Neuronal stem cell (in vitro differentiated cells): Measurements from ENCODE around the gene PRICKLE3.
A peak's percentile ranks its signal among the peaks of the same experiment; 100 is the strongest.

Source experiments
- DNase-seq: peaks from one replicate; pipeline ENCODE4 v3.0.0-alpha.2; 2013; ENCODE audit warnings: low spot score
- H2AFZ ChIP-seq: one replicate; pipeline ENCODE4 v1.6.1; 2013; ENCODE audit warnings: mild to moderate bottlenecking, low read length, inconsistent platforms
- H2AK5ac ChIP-seq: 2 replicates; pipeline ENCODE4 v1.6.1; 2013; ENCODE audit warnings: low read depth, mild to moderate bottlenecking, inconsistent platforms, low read length, moderate library complexity, mixed read lengths
- H2BK120ac ChIP-seq: 2 replicates; pipeline ENCODE4 v1.6.1; 2013; ENCODE audit warnings: low read depth, mild to moderate bottlenecking, inconsistent platforms, low read length, moderate library complexity, mixed read lengths
- H2BK12ac ChIP-seq: one replicate; pipeline ENCODE4 v1.6.1; 2013; ENCODE audit warnings: low read length, inconsistent platforms
- H2BK15ac ChIP-seq: 2 replicates; pipeline ENCODE4 v1.6.1; 2013; ENCODE audit warnings: mild to moderate bottlenecking, low read length, inconsistent platforms, mixed read lengths
- H2BK5ac ChIP-seq: one replicate; pipeline ENCODE4 v1.6.1; 2013; ENCODE audit warnings: inconsistent platforms, mild to moderate bottlenecking, low read length, moderate library complexity
- H3K14ac ChIP-seq: one replicate; pipeline ENCODE4 v1.6.1; 2013; ENCODE audit warnings: low read length, inconsistent platforms
- H3K18ac ChIP-seq: 2 replicates; pipeline ENCODE4 v1.6.1; 2013; ENCODE audit warnings: low read length, inconsistent platforms
- H3K23ac ChIP-seq: 2 replicates; pipeline ENCODE4 v1.6.1; 2013; ENCODE audit warnings: low read depth, mild to moderate bottlenecking, mixed read lengths, low read length, inconsistent platforms; ENCODE audit not compliant: poor library complexity
- H3K27ac ChIP-seq: replicated peaks from 3 replicates; pipeline ENCODE4 v1.5.1; 2013; ENCODE audit warnings: low read length, inconsistent platforms
- H3K27me3 ChIP-seq, 3 experiments: 2 replicates each; pipeline ENCODE4 v1.6.1; 2013; ENCODE audit warnings: low read length in 3 of 3, mild to moderate bottlenecking in 2 of 3, inconsistent platforms in 1 of 3, low read depth in 1 of 3, mixed read lengths in 1 of 3, moderate library complexity in 1 of 3; ENCODE audit not compliant: control insufficient read depth in 3 of 3, insufficient read depth in 3 of 3
- H3K36me3 ChIP-seq, 2 donors: replicated peaks in 1 of 2; 2 replicates each; pipeline ENCODE4 v1.6.1; 2013; ENCODE audit warnings: low read length in 2 of 2; ENCODE audit not compliant: control insufficient read depth in 2 of 2, insufficient read depth in 2 of 2
- H3K4ac ChIP-seq: 2 replicates; pipeline ENCODE4 v1.6.1; 2013; ENCODE audit warnings: inconsistent platforms, mild to moderate bottlenecking, low read length, moderate library complexity
- H3K4me1 ChIP-seq, 2 donors: 1 replicate in 1 of 2; 2 replicates in 1 of 2; pipeline ENCODE4 v1.6.1; 2013; ENCODE audit warnings: low read length in 2 of 2, low read depth in 1 of 2; ENCODE audit not compliant: control insufficient read depth in 2 of 2, insufficient read depth in 1 of 2
- H3K4me2 ChIP-seq: one replicate; pipeline ENCODE4 v1.6.1; 2013; ENCODE audit warnings: mild to moderate bottlenecking, low read length, inconsistent platforms; ENCODE audit not compliant: insufficient read depth, poor library complexity, severe bottlenecking
- H3K4me3 ChIP-seq, 2 donors: 2 replicates each; pipeline ENCODE4 v1.5.1; 2013; ENCODE audit warnings: low read length in 2 of 2, mild to moderate bottlenecking in 2 of 2, inconsistent platforms in 1 of 2, moderate library complexity in 1 of 2
- H3K79me1 ChIP-seq: one replicate; pipeline ENCODE4 v1.6.1; 2013; ENCODE audit warnings: low read depth, mild to moderate bottlenecking, inconsistent platforms, low read length, moderate library complexity
- H3K9ac ChIP-seq: one replicate; pipeline ENCODE4 v1.6.1; 2013; ENCODE audit warnings: mild to moderate bottlenecking, low read depth, low read length, inconsistent platforms; ENCODE audit not compliant: poor library complexity
- H3K9me3 ChIP-seq, 2 donors: replicated peaks in 1 of 2; 2 replicates each; pipeline versions ENCODE3 to v1.6.1; 2013; ENCODE audit warnings: low read length in 2 of 2, mild to moderate bottlenecking in 2 of 2, inconsistent platforms in 1 of 2, low read depth in 1 of 2, mixed read lengths in 1 of 2, moderate library complexity in 1 of 2; ENCODE audit not compliant: control insufficient read depth in 2 of 2, insufficient read depth in 1 of 2
- H4K8ac ChIP-seq: one replicate; pipeline ENCODE4 v1.6.1; 2013; ENCODE audit warnings: low read depth, mild to moderate bottlenecking, inconsistent platforms, low read length, moderate library complexity
- H4K91ac ChIP-seq: one replicate; pipeline ENCODE4 v1.6.1; 2013; ENCODE audit warnings: low read length, low read depth, mild to moderate bottlenecking, inconsistent platforms; ENCODE audit not compliant: poor library complexity
- WGBS, 2 donors: extraction: QIAGEN DNeasy Blood & Tissue Kit; methylation state at CpG; one replicate each; pipeline ENCODE4 v1.1.7; 2013; ENCODE audit warnings: missing lambda C conversion rate in 2 of 2, mixed read lengths in 1 of 2; ENCODE audit not compliant: insufficient read length in 2 of 2, insufficient replicate concordance in 1 of 2; ENCODE audit errors: extremely low coverage in 2 of 2; 5-methylcytosine and 5-hydroxymethylcytosine counted together

Gene PRICKLE3

GRCh38 chrX:49232525-49232924 is 46.4 kb upstream of the PRICKLE3 start:
- H3K36me3 ChIP-seq = no peaks in the 10 kb centered on the region
- H3K4ac ChIP-seq = no peak overlapping the region
- H3K79me1 ChIP-seq = no peaks in the 10 kb centered on the region
- H3K9ac ChIP-seq = no peak overlapping the region
- H3K18ac ChIP-seq = no peak overlapping the region
- no peak overlapping the region for H4K8ac ChIP-seq
- H2BK15ac ChIP-seq = no peak overlapping the region
- no peak overlapping the region for H2BK12ac ChIP-seq
- H4K91ac ChIP-seq = no peak overlapping the region
- no peak overlapping the region for H2BK120ac ChIP-seq
- no peak overlapping the region for H2BK5ac ChIP-seq
- no peak overlapping the region for H3K4me2 ChIP-seq
- H3K27me3 ChIP-seq = no peaks in the 10 kb centered on the region
- no peak overlapping the region for H3K27ac ChIP-seq
- H2AK5ac ChIP-seq = no peak overlapping the region
- no CpG with 5 or more reads among the region's 2 CpGs for WGBS, 2 donors
- no peaks in the 10 kb centered on the region for H3K9me3 ChIP-seq
- peaks cover 0 to 4% of the 10 kb centered on the region in 2 donors for H3K4me1 ChIP-seq
- H3K14ac ChIP-seq = no peak overlapping the region
- DNase-seq = no peak
- no peak overlapping the region for H3K4me3 ChIP-seq
- H2AFZ ChIP-seq = no peak overlapping the region
- H3K23ac ChIP-seq = no peak overlapping the region

GRCh38 chrX:49231333-49232000 is 45.3 kb upstream of the PRICKLE3 start:
- no peak overlapping the region for H2BK15ac ChIP-seq
- no peak overlapping the region for H2BK5ac ChIP-seq
- H3K9me3 ChIP-seq = no peaks in the 10 kb centered on the region
- H3K4ac ChIP-seq = no peak overlapping the region
- H3K79me1 ChIP-seq = no peaks in the 10 kb centered on the region
- H3K36me3 ChIP-seq = no peaks in the 10 kb centered on the region
- H3K18ac ChIP-seq = peak overlapping the region; percentile 38
- no peak overlapping the region for H2BK12ac ChIP-seq
- H4K91ac ChIP-seq = no peak overlapping the region
- no peak overlapping the region for H3K9ac ChIP-seq
- no peak overlapping the region for H4K8ac ChIP-seq
- H3K23ac ChIP-seq = no peak overlapping the region
- no peak for DNase-seq
- no peaks in the 10 kb centered on the region for H3K27me3 ChIP-seq
- H3K4me1 ChIP-seq = peaks cover 0 to 4% of the 10 kb centered on the region in 2 donors
- no peak overlapping the region for H3K27ac ChIP-seq
- no peak overlapping the region for H2AFZ ChIP-seq
- no CpG with 5 or more reads among the region's 10 CpGs for WGBS, 2 donors
- H3K14ac ChIP-seq = no peak overlapping the region
- H3K4me2 ChIP-seq = no peak overlapping the region
- no peak overlapping the region for H2BK120ac ChIP-seq
- no peak overlapping the region for H3K4me3 ChIP-seq
- H2AK5ac ChIP-seq = peak overlapping the region; percentile 70

DNA sequence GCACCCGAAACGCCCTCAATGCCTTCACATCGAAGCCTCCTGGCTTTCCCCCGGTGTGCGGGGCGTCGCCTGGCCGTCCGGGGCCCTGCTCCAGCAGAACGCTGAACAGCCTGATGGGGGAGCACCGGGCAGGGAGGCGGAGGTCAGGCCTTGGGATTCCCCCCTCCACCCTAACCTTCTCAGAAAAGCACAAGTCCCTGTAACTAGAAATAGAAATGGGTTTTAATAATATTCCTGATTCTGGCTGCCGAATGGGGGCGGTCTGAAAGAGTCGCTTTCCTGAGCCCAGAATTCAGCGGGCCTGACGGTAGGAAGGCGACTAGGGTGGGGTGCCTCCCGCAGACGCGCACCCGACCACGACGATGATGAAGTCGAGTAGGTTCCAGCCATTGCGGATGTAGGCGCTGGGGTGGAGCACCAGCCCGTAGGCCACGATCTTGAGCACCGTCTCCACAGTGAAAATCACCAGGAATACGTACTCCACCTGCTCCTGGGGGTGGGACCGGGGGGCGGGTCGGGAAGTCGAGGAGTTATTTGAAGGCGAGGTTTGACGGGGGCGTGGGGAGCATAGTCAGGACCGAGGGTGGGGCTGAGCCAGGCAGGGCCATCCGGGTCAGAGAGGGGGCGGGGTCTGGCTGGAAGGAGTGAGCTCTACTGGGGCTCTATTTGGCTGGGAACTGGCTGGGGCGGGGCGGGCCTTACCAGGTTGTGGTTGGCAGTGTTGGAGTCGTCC is 44.5 kb upstream of the PRICKLE3 start:
- Histone ChIP-seq H3K9me3 (no peaks in the 10 kb centered on the region), H2BK5ac (no peak overlapping the region), H4K91ac (no peak overlapping the region), H3K9ac (peak overlapping the region; percentile 70), H4K8ac (peak overlapping the region; percentile 43), H2BK12ac (peak overlapping the region; percentile 10), H3K79me1 (no peaks in the 10 kb centered on the region), H2BK120ac (no peak overlapping the region), H3K4me1 (peaks cover 0 to 4% of the 10 kb centered on the region in 2 donors), H3K4me3 (peak overlapping the region in 1 of 2 donors; percentile 78), H3K4ac (no peak overlapping the region), H3K14ac (no peak overlapping the region), H3K23ac (no peak overlapping the region), H3K27ac (no peak overlapping the region), H3K36me3 (no peaks in the 10 kb centered on the region), H2AK5ac (no peak overlapping the region), H3K27me3 (no peaks in the 10 kb centered on the region), H2BK15ac (no peak overlapping the region), H2AFZ (peak overlapping the region; percentile 74), H3K18ac (peak overlapping the region; percentile 76), H3K4me2 (peak overlapping the region; percentile 62)
- WGBS, 2 donors = no CpG with 5 or more reads among the region's 44 CpGs
- peak; percentile 26 for DNase-seq

DNA sequence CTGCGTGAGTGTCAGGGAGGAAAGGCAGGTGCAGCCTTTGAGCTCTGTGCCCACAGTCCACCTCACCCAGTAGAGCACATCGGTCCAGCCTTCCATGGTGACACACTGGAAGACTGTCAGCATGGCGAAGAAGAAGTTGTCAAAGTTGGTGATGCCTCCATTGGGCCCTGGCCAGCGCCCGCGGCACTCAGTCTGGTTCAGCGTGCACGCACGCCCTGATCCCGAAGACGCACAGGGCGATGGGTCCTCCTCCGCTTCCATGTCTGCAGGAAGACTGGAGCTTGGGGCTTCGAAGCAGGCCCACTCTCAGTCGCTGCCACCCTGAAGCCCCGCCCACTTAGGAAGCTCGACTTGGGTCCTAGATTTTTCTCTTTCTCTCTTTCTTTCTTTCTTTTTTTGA is 42.0 kb upstream of the PRICKLE3 start:
- H4K8ac ChIP-seq = no peak overlapping the region
- H3K79me1 ChIP-seq = no peaks in the 10 kb centered on the region
- H4K91ac ChIP-seq = no peak overlapping the region
- no peak overlapping the region for H2BK5ac ChIP-seq
- no CpG with 5 or more reads among the region's 17 CpGs for whole genome bisulfite sequencing, 2 donors
- H2AK5ac ChIP-seq = no peak overlapping the region
- no peak overlapping the region for H3K23ac ChIP-seq
- H3K14ac ChIP-seq = no peak overlapping the region
- H3K4me1 ChIP-seq = peaks cover 0 to 4% of the 10 kb centered on the region in 2 donors
- peaks cover 0 to 8% (median 0%) of the 10 kb centered on the region in 3 experiments for H3K27me3 ChIP-seq
- H2AFZ ChIP-seq = no peak overlapping the region
- H2BK12ac ChIP-seq = no peak overlapping the region
- no peak overlapping the region for H3K4me3 ChIP-seq
- H3K9ac ChIP-seq = peak overlapping the region; percentile 44
- no peaks in the 10 kb centered on the region for H3K36me3 ChIP-seq
- H2BK120ac ChIP-seq = no peak overlapping the region
- no peak overlapping the region for H3K4ac ChIP-seq
- no peak for DNase-seq
- H3K18ac ChIP-seq = no peak overlapping the region
- H3K9me3 ChIP-seq = no peaks in the 10 kb centered on the region
- H2BK15ac ChIP-seq = no peak overlapping the region
- H3K4me2 ChIP-seq = no peak overlapping the region
- no peak overlapping the region for H3K27ac ChIP-seq
